Left hindlimb (tissue), 1 donor: ENCODE data around the gene ANKRD22.
A peak's percentile ranks its signal among the peaks of the same experiment; 100 is the strongest.
"Not testable (repeated sequence)": the region's sequence is repeated elsewhere in the genome, so short reads cannot be mapped to it uniquely, and the experiment has no call there.

Experiments
- DNase-seq: peaks from one replicate; pipeline ENCODE4 v3.0.0-alpha.2; 2018

Gene ANKRD22

GRCh38 chr10:88851706-88852105 is at the start of gene ANKRD22:
ANKRD22 (minus strand) TSS chr10:88851844; CDS start chr10:88851607, 237 bp downstream.
- no peak for DNase-seq

GRCh38 chr10:88899886-88900285 is 48.2 kb upstream of the ANKRD22 start:
- DNase-seq, result no peak

- no peak for DNase-seq
Observed at GRCh38 chr10:88898727-88899126, 47.1 kb upstream of the ANKRD22 start.

- DNase-seq, result peak; percentile 36
Observed at GRCh38 chr10:88896994-88897853, 45.6 kb upstream of the ANKRD22 start.

- DNase-seq, result no peak
Observed at GRCh38 chr10:88896372-88896993, 44.8 kb upstream of the ANKRD22 start.

GRCh38 chr10:88895250-88895649 is 43.6 kb upstream of the ANKRD22 start:
- DNase-seq, result no peak

DNA sequence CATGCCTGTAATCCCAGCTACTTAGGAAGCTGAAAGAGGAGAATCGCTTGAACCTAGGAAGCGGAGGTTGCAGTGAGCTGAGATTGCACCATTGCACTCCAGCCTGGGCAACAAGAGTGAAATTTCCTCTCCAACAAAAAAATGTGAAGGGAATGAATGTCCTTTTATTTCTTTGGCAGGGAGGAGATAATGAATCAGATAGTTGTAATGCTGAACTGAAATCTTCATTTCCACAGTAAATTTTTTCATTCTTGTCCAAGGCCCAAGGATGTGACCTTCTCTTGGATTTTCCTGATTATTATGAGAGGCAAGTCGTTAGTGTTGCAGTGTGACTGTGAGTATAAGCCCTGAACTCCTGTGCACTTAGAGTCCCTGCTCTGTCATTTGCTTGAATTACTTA is 42.0 kb upstream of the ANKRD22 start:
- no peak for DNase-seq

DNA sequence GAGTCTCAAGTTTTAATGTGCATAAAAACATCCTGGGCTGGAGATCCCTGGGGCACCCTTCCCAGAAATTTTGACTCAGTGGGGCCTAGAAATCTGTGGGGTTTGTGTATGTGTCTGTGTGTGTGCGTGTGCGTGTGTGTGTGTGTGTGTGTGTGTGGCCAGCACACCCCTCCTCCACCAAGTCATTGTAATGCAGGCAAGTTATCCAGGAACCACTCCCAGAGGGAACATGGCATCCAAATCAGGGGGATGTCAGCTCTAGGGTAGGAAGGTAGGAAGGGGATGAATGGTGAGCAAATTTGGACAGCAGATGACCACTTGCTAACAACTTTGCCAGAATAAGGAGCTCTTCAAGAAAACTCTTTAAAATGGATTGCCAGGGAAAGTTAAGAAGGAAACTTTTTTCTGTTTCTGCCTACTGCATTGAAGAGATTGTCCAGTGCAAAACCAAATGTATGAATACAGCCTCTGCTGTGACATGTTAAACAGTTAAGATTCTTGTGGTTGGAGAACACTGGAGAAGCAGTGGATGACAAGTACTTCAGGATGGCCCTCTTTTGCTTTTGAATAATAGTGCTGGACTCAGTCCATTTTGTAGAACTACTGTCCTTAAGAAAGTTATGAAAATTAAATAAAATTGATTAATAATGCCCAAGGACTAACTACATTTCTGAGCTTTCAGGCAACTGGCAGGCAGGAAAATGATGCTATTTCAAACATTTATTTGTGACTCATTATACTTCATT is 40.8 kb upstream of the ANKRD22 start:
- DNase-seq, result no peak

DNA sequence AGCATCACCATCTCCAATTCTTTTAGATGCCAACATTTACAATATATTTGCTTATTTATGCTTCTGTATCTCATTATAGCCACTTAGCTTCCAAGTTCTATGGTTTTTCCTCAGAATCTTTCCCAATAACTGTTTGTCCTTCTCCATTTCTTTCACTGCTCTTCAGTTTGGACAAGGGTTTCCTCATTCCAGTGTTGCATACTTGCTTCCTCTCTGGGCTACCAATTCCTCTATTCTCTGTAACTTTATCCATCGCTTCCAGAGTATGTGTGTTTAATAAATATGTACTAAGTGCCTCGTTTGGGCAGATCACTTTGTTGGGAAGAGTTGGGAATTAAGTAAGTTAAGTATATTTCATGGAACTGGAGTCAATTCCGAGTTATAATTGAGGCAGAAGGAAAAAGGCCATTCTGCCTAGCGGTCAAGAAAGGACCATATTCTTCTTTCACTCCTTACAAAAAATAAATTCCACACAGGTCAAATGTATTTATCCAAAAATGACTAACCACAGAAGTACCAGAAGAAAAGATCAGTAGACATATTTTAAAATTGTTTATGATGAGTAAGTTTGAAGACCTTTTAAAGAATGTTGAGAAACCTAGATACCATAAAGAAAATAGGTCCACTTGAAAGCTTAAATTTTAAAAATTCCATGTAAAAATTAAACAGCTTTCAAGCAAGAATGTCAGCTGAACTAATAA is 39.2 kb upstream of the ANKRD22 start:
- DNase-seq, result no peak

DNA sequence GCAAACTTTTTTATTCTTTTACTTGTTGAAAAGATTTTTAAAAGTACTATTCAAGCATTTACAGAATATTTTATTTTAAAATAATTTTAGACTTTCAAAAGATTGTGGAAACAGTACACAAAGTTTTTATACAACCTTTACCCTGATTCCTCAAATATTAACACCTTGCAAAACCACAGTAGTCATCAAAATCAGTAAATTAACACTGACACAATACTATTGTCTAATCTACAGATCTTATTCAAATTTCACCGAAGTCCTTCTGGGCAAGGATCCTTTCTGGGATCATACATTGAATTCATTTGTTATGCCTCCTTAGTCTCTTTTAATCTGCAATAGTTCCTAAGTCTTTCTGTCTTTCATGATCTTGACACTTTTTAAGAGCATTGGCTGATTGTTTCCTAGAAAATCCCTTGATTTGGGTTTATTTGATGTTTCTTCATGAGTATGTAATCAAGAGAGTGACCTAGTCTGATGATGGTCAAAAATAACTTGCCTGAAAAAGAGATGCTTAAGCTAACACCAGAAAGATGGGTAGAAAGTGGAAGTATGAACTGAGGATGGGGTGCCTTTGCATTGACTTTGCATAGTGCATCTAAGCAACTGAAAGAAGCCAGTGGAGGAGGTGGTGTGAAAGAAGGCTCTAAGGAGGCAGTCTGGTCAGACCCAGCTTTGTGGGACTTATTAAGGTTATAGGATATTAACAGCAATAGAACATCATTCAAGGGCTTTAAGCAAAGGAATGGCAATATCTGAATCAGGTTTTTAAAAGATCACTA is 38.1 kb upstream of the ANKRD22 start:
- DNase-seq, result no peak

DNA sequence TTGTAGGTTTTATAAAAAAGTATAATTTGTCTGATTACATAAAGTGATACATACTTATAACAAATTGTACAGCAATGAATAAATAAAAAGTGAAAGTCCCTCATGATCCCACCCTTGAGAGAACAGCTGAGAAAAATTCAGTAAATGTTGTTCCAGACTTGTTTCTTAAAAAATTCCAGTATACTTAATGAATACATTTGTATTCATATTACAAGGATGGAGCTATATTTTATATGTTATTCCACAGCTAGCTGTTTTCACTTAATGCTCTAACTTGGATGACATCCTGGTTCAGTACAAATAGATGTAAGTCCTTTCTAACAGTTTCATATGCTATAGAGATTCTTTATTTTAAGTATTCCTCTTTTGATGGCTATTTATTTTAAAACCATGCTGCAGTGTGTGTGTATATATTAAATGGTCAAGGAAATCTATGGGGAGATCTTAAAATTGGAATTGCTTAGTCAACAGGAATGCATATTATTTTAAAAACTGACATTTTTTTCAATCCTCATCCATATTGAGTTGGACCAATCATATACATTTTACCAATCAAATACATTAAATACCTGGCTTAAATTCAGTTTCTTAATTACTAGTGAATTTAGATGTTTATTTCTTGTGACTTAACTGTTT is 37.3 kb upstream of the ANKRD22 start:
- DNase-seq, result no peak

- DNase-seq, result no peak
Observed at GRCh38 chr10:88886557-88886956, 34.9 kb upstream of the ANKRD22 start.

GRCh38 chr10:88883448-88883809 is 31.8 kb upstream of the ANKRD22 start:
- DNase-seq, result no peak

DNA sequence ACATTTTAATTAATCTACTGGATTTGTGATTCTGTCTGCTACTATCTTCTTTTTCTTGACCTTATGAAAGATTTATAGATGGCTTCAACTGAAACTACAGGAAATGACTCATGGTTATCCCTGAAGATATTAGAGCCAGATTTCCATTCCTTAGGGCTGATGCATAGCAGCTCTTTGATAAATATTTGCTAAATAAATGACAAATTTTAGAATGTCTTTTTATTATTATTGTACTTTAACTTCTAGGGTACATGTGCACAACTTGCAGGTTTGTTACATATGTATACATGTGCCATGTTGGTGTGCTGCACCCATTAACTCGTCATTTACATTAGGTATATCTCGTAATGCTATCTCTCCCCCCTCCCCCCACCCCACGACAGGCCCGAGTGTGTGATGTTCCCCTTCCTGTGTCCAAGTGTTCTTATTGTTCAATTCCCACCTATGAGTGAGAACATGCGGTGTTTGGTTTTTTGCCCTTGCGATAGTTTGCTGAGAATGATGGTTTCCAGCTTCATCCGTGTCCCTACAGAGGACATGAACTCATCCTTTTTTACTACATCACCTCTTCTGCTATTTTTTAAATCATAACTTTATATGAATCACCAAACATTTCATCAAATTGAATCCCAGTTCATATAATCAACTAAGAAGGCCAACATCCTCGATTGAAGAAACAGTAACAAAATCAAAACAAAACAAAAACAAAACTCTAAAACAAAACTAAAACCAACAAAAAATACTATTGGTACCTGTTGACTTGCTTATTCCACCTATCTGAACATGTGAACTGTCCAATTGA is 31.2 kb upstream of the ANKRD22 start:
- DNase-seq, result not testable (repeated sequence)

DNA sequence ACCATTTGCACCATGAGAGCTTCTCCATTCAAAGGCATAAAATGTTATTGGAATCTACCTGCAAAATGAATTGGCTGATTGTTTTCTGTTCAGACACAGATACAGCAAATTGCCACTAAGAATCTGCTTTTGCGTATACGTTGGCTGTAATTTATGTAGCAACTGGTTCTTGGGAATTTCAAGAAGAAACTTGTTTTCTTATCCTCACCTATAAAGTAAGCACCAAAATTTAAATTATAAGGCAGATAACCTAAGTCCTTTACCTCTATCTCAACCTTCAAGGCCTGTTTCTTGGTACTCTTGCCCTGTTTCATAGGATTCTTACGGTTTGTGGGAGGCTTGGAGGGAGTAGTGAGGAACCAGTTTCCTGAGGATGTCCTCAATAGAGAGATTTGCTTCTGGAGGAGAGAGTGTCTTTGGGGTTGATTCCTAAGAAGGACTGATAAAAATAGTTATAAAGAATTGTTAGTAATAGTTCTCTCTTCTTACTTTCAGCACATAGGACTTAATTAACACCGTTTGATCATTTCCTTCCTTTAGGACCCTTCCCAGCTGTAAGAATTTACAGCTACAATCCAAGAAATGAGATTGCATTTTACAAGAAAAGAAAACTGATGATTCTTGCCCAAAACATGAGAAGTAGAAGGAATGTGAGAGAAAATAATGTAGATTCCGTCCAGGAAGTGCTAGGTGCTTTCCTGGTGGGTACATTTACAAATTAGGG is 30.4 kb upstream of the ANKRD22 start:
- DNase-seq, result no peak

DNA sequence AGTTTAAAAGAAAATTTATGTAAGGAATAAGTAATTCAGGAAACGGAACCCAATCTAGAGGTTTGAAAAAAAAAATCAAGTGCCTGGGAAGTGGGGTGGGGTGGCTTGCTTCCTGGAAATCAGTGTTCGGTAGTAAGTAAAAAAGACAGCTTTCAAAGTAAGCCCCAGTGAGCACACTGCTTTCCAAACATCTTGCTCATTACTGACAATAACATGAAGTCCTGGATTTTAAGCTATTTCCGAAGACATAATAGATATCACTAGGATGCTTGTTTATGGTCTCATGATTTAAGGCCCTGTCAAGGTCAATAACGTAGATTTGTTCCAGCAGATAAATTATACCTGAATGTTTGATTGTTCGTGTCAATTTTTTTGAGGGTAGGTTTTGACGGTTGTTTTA is 29.7 kb upstream of the ANKRD22 start:
- DNase-seq, result no peak

- DNase-seq, result peak; percentile 88
Observed at GRCh38 chr10:88880282-88881076, 28.8 kb upstream of the ANKRD22 start.

- DNase-seq, result no peak
Observed at GRCh38 chr10:88879534-88880281, 28.1 kb upstream of the ANKRD22 start, which contains the start of gene STAMBPL1. STAMBPL1 (plus strand) TSS chr10:88880245; CDS start chr10:88901709, 21,464 bp downstream.
